Endothelial cell of umbilical vein (primary cell): ENCODE measurements around the gene RTN3. TPM values are rescaled to one million over a fixed set of nuclear protein-coding genes. Genes with fewer than 3 reads are reported as not detected.

Source experiments
- BruUV-seq: library from RNA; stranded (reverse); fragments of 400-500 nt; replicated peaks from 2 replicates; lab custom pipeline; 2021; lab: Mats Ljungman, UMichigan
- CTCF ChIA-PET: fragments of 300-600, 350-600 bp; sonication (Branson Sonifier 250); formaldehyde crosslinking; loops from one replicate; lab custom pipeline; 2021; ENCODE audit warnings: antibody characterized with exemption, inconsistent platforms; lab: Charles Lee
- POLR2A ChIA-PET: fragments of 300-600, 350-600 bp; sonication (Branson Sonifier 250); formaldehyde crosslinking; loops from one replicate; lab custom pipeline; 2021; ENCODE audit warnings: antibody characterized with exemption, inconsistent platforms; lab: Charles Lee
- DNase-seq: peaks from one replicate; pipeline ENCODE4 v3.0.0-alpha.2; 2011; ENCODE audit warnings: low read depth, low spot score
- FAIRE-seq: peaks from 2 replicates; lab custom pipeline; 2011; peaks lifted over from hg19 to GRCh38; lab: Jason Lieb, UNC
- H2AFZ ChIP-seq: 2 replicates; pipeline ENCODE4 v1.6.0; 2012; ENCODE audit warnings: low read depth, low read length, control low read depth, inconsistent platforms
- H3K27ac ChIP-seq: 2 replicates; pipeline ENCODE4 v1.5.1; 2011; ENCODE audit warnings: low read depth, mild to moderate bottlenecking, control low read depth, low read length, moderate library complexity; ENCODE audit not compliant: insufficient read depth
- H3K27me3 ChIP-seq, 2 experiments: 2 replicates each; pipeline versions ENCODE4 v1.6.0 to v1.6.1; 2011; ENCODE audit warnings: low read length in 2 of 2, mixed read lengths in 1 of 2; ENCODE audit not compliant: control insufficient read depth in 2 of 2, insufficient read depth in 2 of 2
- H3K36me3 ChIP-seq, 2 experiments: 2 replicates in 1 of 2; 3 replicates in 1 of 2; pipeline ENCODE4 v1.5.1; 2011; ENCODE audit warnings: low read length in 2 of 2, mild to moderate bottlenecking in 1 of 2, moderate library complexity in 1 of 2; ENCODE audit not compliant: control insufficient read depth in 2 of 2, insufficient read depth in 2 of 2; ENCODE audit errors: extremely low read depth in 1 of 2
- H3K4me1 ChIP-seq: 3 replicates; pipeline ENCODE4 v1.5.1; 2011; ENCODE audit warnings: mild to moderate bottlenecking, low read length; ENCODE audit not compliant: control insufficient read depth, insufficient read depth; ENCODE audit errors: extremely low read depth
- H3K4me2 ChIP-seq: 2 replicates; pipeline ENCODE4 v1.6.1; 2011; ENCODE audit warnings: low read length, control low read depth, mixed read lengths; ENCODE audit not compliant: insufficient read depth
- H3K4me3 ChIP-seq, 3 experiments: fragments of 200-600 bp in 1 of 3; sonication (generic), shearing (Covaris generic) in 1 of 3; replicated peaks in 1 of 3; 2 replicates each; pipeline ENCODE4 v1.5.1; 2011 to 2016; ENCODE audit warnings: control low read depth in 3 of 3, low read length in 3 of 3, mild to moderate bottlenecking in 2 of 3, inconsistent platforms in 1 of 3, low read depth in 1 of 3, moderate library complexity in 1 of 3; ENCODE audit not compliant: insufficient read depth in 1 of 3
- H3K79me2 ChIP-seq: 2 replicates; pipeline ENCODE4 v1.6.0; 2012; ENCODE audit warnings: low read length, inconsistent platforms; ENCODE audit not compliant: control insufficient read depth, insufficient read depth
- H3K9ac ChIP-seq: replicated peaks from 2 replicates; pipeline ENCODE3; 2011; ENCODE audit warnings: low read length, control low read depth; ENCODE audit not compliant: insufficient read depth; ENCODE audit errors: extremely low read depth
- H3K9me1 ChIP-seq: replicated peaks from 3 replicates; pipeline ENCODE4 v1.6.0; 2011; ENCODE audit warnings: mild to moderate bottlenecking, low read length; ENCODE audit not compliant: control insufficient read depth, insufficient read depth; ENCODE audit errors: extremely low read depth
- H3K9me3 ChIP-seq: replicated peaks from 2 replicates; pipeline ENCODE4 v1.5.1; 2012; ENCODE audit warnings: low read length, inconsistent platforms; ENCODE audit not compliant: control insufficient read depth, insufficient read depth
- H4K20me1 ChIP-seq: replicated peaks from 2 replicates; pipeline ENCODE3; 2011; ENCODE audit warnings: mild to moderate bottlenecking, low read length; ENCODE audit not compliant: control insufficient read depth, insufficient read depth; ENCODE audit errors: extremely low read depth
- EZH2 ChIP-seq: IDR thresholded peaks from 2 replicates; pipeline ENCODE4 v1.6.1; 2012; ENCODE audit warnings: borderline replicate concordance, low read depth, mild to moderate bottlenecking, moderate library complexity, low read length, inconsistent platforms; ENCODE audit not compliant: severe bottlenecking
- FOS ChIP-seq: IDR thresholded peaks from 2 replicates; pipeline ENCODE4 v1.6.1; 2011; ENCODE audit warnings: mild to moderate bottlenecking, low read length, moderate library complexity, borderline replicate concordance; ENCODE audit not compliant: insufficient read depth
- GATA2 ChIP-seq: IDR thresholded peaks from 2 replicates; pipeline ENCODE4 v1.7.0; 2011; ENCODE audit warnings: low read depth, mild to moderate bottlenecking, moderate library complexity, mixed read lengths, low read length; ENCODE audit not compliant: insufficient read length, insufficient read depth
- MYC ChIP-seq: IDR thresholded peaks from one replicate; pipeline ENCODE4 v1.6.1; 2011; ENCODE audit warnings: mild to moderate bottlenecking, low read depth, low read length
- dilution Hi-C: fragments of 300-500 bp; cut with MboI; formaldehyde crosslinking; loops from one replicate; pipeline ENCODE4 v1.15.0; 2019; ENCODE audit warnings: low sequenced_read_pairs; ENCODE audit not compliant: extremely low pct_ligation_motif_present
- intact Hi-C: fragments of 100-400 bp; cut with micrococcal nuclease; formaldehyde crosslinking; loops from one replicate; pipeline ENCODE4 v1.10.0; 2022
- polyA plus RNA-seq, 4 experiments: library from polyadenylated mRNA; depleted of rRNA in 3 of 4; stranded (reverse) in 3 of 4; unstranded in 1 of 4; fragments of >200 nt; gene quantifications; 2 replicates each; pipeline versions ENCODE4 v1.2.1 to v1.2.3, GENCODE V29; 2011 to 2012; ENCODE audit warnings: missing spikeins in 1 of 4
- total RNA-seq: library from RNA; stranded (reverse); gene quantifications from 2 replicates; pipeline ENCODE4 v1.2.3, GENCODE V29; 2021
- TF ChIP-seq, protein P1 (sequence below), 2 donors: IDR thresholded peaks; 1 replicate in 1 of 2; 2 replicates in 1 of 2; pipeline ENCODE4 v1.5.1; 2011; ENCODE audit warnings: low read length in 2 of 2, mild to moderate bottlenecking in 2 of 2, moderate library complexity in 2 of 2, control low read depth in 1 of 2, inconsistent platforms in 1 of 2, low read depth in 1 of 2; ENCODE audit not compliant: insufficient read depth in 1 of 2; ENCODE audit errors: extremely low read depth in 1 of 2

The RTN3 gene
- total and polyA plus RNA-seq, 2 donors (not counting 3 experiments of a cell fraction or from before 2014, with no cell fraction given), result 90.6 to 112 TPM

GRCh38 chr11:63670433-63671321, 10.6 kb upstream of the RTN3 start:
- POLR2A ChIA-PET, result interaction anchor here (0.6 to 2.0 kb wide), 2 partner anchors 11 to 12 kb away, joined by 3 to 11 read pairs; partner anchors contain the start of gene RTN3
- Histone ChIP-seq H3K4me2 (peak overlapping the region; percentile 99), H3K4me1 (peaks cover 15% of the 10 kb centered on the region), H3K36me3 (no peaks in the 10 kb centered on the region), H3K27me3 (no peaks in the 10 kb centered on the region), H4K20me1 (peaks cover 3% of the 10 kb centered on the region), H3K79me2 (peaks cover 48% of the 10 kb centered on the region), H3K4me3 (peak overlapping the region; percentile 73 to 96 (median 76)), H3K9me1 (no peaks in the 10 kb centered on the region), H2AFZ (peak overlapping the region; percentile 71), H3K9ac (peak overlapping the region; percentile 83), H3K27ac (peak overlapping the region; percentile 65), H3K9me3 (no peaks in the 10 kb centered on the region)
- TSS peak; percentile 51 for BruUV-seq
- CTCF ChIA-PET, result interaction anchor here (0.6 to 3.7 kb wide), 11 partner anchors 9 to 98 kb away, joined by 3 to 30 read pairs (median 3); partner anchors contain the start of genes RTN3 and ZFTA
- TF ChIP-seq GATA2, result no peak
- TF ChIP-seq, protein P1, sequence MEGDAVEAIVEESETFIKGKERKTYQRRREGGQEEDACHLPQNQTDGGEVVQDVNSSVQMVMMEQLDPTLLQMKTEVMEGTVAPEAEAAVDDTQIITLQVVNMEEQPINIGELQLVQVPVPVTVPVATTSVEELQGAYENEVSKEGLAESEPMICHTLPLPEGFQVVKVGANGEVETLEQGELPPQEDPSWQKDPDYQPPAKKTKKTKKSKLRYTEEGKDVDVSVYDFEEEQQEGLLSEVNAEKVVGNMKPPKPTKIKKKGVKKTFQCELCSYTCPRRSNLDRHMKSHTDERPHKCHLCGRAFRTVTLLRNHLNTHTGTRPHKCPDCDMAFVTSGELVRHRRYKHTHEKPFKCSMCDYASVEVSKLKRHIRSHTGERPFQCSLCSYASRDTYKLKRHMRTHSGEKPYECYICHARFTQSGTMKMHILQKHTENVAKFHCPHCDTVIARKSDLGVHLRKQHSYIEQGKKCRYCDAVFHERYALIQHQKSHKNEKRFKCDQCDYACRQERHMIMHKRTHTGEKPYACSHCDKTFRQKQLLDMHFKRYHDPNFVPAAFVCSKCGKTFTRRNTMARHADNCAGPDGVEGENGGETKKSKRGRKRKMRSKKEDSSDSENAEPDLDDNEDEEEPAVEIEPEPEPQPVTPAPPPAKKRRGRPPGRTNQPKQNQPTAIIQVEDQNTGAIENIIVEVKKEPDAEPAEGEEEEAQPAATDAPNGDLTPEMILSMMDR (IDR thresholded peaks at IDR 0.05; ENCODE audit: extremely low read depth in 1 of 2, insufficient read depth in 1 of 2, low read depth in 1 of 2, low read length in 2 of 2), result peak; percentile 38 to 56
- TF ChIP-seq MYC, result no peak
- TF ChIP-seq FOS, result no peak
- TF ChIP-seq EZH2, result no peak
- dilution Hi-C loops, result no loop called here
- DNase-seq (peak; percentile 70), FAIRE-seq (peak; percentile 55)
- intact Hi-C loops, result loop anchor here (1.0 kb wide), 2 partner anchors 11 to 68 kb away; partner anchors contain the start of gene RTN3
